ENCODE measurements around the gene WNK4.

WNK4 gene

GRCh38 chr17:42797067-42798007 lies 16.9 kb downstream of the WNK4 start:
- DNase-seq (ENCODE audit: low read depth): no peak

GRCh38 chr17:42798011-42798382 lies 17.6 kb downstream of the WNK4 start:
- no peak for DNase-seq (ENCODE audit: low read depth)

- peak; percentile 67 for DNase-seq (ENCODE audit: low read depth)
These were observed 18.3 kb downstream of the WNK4 start, which contains the start of the genes CNTD1 and COA3 for GRCh38 chr17:42798383-42799380. Gene CNTD1, plus strand, starts transcription at chr17:42798861. Its CDS starts 207 bp downstream, at chr17:42799068. Gene COA3, minus strand, starts transcription at chr17:42798704. Its CDS starts 23 bp downstream, at chr17:42798681.

GRCh38 chr17:42803074-42803883 lies 22.9 kb downstream of the WNK4 start:
- DNase-seq (ENCODE audit: low read depth): no peak

GRCh38 chr17:42804918-42805367 lies 24.5 kb downstream of the WNK4 start:
- no peak for DNase-seq (ENCODE audit: low read depth)

GRCh38 chr17:42806249-42806648 lies 25.8 kb downstream of the WNK4 start:
- no peak for DNase-seq (ENCODE audit: low read depth)

GRCh38 chr17:42809250-42809649 lies 28.8 kb downstream of the WNK4 start:
- peak; percentile 61 for DNase-seq (ENCODE audit: low read depth)

GRCh38 chr17:42814633-42815399 lies 34.4 kb downstream of the WNK4 start:
- DNase-seq (ENCODE audit: low read depth): peak; percentile 23

GRCh38 chr17:42817866-42818265 lies 37.5 kb downstream of the WNK4 start:
- DNase-seq (ENCODE audit: low read depth): no peak

GRCh38 chr17:42818379-42818778 lies 38.0 kb downstream of the WNK4 start:
- DNase-seq (ENCODE audit: low read depth): no peak

- no peak for DNase-seq (ENCODE audit: low read depth)
These were observed 39.6 kb downstream of the WNK4 start for GRCh38 chr17:42819939-42820535.

GRCh38 chr17:42821176-42821575 lies 40.8 kb downstream of the WNK4 start:
- DNase-seq (ENCODE audit: low read depth): no peak

GRCh38 chr17:42827472-42827871 lies 47.1 kb downstream of the WNK4 start:
- DNase-seq (ENCODE audit: low read depth): no peak

- DNase-seq (ENCODE audit: low read depth): no peak
These were observed 50.6 kb downstream of the WNK4 start for GRCh38 chr17:42830971-42831370.

- no peak for DNase-seq (ENCODE audit: low read depth)
These were observed 52.0 kb downstream of the WNK4 start for GRCh38 chr17:42832213-42832933.

GRCh38 chr17:42832934-42833766 lies 52.7 kb downstream of the WNK4 start, which contains the start of gene PSME3:
Gene PSME3, plus strand, starts transcription at chr17:42833397. Its CDS starts 235 bp downstream, at chr17:42833632.
- peak; percentile 44 for DNase-seq (ENCODE audit: low read depth)

- no peak for DNase-seq (ENCODE audit: low read depth)
These were observed 53.5 kb downstream of the WNK4 start for GRCh38 chr17:42833767-42834422.

GRCh38 chr17:42835732-42836131 lies 55.3 kb downstream of the WNK4 start:
- DNase-seq (ENCODE audit: low read depth): no peak
